Brain pericyte (primary cell): Measurements from ENCODE around the gene NUP42.
A peak's percentile ranks its signal among the peaks of the same experiment; 100 is the strongest.

Experiments
- DNase-seq: peaks from one replicate; pipeline ENCODE4 v3.0.0-alpha.2; 2012; ENCODE audit warnings: low read depth, low spot score

The NUP42 gene

DNA sequence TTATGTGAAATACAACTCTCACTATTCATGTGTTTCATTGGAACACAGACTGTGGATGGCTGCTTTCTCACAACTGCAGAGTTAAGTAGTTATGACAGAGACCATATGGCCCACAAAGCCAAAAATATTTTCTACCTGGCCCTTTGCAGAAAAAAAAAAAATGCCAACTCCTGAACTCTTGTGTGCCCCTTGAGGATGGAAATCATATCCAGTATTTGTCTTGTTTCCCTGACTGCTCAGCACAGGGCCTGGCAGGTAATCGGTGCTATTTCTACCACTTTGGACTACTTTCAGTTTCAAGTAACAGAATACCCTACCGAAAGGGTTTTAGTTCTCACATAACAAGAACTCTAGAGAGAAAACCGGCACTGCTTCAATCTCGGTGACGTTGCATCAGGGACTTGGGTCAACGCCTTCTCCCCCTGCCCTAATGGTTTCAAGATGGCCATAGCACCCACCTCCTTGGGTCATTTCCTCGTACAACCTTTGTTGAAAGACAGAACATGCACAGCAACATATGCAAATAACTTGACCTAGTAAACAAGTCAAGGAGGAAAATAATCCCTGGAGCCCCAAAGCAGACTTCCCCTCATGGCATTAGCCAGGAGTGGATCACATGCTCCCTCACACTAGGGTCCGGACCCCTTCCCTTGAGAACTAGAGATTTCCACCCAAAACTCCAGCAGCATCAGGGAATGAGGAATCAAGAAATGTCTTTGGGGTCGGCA is 52.9 kb downstream of the NUP42 start:
- DNase-seq: no peak

DNA sequence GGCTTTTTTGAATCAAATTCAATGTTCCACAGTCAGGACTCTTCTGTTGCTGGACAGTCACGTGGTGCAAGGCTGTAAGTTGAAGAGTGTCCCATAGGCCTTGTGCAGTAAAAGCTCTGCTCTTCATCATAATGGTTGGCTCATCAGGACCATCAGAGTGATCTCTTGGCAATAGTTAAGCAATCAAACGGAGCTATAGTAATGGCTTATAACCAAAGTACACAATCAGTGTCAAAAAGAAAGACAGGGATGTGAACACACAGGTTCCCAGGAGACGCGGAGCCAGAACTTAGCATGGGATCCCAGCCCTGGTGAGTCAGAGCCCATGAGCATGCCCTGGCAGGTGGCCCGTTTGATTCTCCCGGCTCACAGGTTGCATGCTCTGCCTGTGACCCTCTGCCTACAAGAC is 54.0 kb downstream of the NUP42 start:
- no peak for DNase-seq

DNA sequence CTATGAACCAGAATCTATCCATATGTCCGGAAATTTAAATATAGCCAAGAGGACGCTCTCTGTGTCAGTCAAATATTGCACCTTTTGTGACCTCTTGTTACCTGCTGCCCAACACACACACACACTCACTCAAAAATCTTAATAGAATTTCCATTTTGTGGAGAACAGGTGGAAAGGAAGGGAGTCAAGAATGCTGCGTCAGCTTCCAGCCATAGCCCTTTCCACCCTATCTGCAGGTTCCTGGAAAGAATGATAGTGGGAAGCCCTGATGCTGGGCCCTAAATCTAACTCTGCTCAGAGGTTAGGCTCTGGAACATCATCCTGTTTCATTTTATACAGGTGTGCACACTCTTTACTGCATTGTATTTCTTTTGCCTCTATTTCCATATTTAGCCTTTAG is 55.2 kb downstream of the NUP42 start:
- no peak for DNase-seq

DNA sequence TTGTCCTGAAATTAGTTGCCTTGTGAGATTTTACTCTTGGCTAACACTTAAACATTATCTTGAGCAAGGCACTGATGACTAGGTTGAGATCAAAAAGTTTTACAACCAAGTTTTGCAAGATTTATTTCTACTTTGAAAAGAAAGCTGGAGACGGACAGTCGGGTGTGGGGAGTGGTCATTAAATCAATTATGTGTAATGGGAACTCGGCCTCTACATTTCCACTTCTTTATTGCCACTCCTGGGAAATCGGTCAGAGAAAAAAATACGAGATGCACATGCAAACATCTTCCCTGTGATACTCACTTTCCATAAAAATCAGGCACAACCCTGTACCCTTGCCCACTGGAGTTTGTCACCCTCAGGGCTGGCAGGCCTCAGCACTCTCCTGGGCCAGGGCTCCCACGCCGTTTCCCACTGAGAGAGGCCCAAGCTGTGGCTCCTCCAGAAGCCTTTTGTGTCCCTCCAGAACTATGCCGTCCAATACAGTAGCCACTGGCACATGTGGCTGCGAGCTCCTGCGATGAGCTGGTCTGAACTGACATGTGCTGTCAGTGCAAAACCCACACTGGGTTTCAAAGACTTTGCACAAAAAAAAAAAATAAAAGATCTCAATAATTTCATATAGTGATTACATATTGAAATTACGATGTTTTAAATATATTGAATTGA is 57.3 kb downstream of the NUP42 start:
- DNase-seq: no peak

DNA sequence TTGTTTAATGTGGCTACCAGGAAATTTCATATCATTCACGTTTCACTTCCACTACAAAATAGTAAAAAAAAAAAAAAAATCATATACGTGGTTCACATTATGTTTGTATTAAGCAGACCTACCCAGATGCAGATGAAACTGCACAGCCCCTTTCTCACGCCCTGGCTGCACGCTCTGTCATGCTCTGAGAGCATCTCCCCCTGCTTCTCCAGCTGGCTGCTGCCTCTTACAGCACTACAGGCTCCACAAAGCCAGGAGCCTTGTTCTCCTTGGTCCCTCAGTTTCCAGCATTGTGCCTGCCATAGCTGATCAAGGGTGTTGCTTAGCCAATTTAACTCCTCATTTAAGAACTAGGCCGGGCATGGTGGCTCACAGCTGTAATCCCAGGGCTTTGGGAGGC is 57.9 kb downstream of the NUP42 start:
- DNase-seq: no peak

DNA sequence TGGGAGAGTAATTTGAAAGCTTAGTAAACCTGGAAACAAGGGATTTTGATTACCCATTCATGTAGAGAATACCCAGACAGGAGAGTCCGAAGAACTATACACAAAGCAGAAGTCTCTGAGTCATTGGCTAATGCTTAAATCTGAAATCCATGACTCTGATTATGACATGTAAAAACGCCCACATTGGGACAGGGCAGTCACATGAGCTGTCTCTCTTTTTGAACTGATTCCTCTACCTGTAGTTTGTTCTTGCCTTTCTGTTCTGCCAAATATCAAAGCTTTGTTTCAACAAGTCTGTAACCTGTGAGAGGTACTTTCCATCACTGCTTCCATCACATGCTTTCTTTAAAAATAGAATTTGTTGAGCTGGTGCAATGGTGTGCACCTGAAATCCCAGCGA is 60.5 kb downstream of the NUP42 start:
- no peak for DNase-seq

DNA sequence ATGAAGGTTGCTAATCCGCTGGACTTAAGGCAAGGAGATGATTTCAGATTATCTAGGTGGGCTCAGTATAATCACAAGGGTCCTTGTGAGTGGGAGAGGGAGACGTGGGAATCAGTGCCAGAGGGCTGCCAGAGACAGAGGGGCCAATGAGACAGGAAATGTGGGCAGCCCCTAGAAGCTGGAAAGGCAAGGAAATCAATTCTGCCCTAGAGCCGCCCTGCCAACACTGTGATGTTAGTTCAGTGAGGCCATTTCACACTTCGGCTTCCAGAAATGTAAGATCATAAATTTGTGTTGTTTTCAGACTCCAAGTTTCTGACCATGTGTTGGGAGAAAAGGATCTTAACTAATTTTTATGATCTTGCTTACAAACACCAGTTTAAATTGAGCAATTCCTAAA is 61.1 kb downstream of the NUP42 start:
- DNase-seq: no peak

DNA sequence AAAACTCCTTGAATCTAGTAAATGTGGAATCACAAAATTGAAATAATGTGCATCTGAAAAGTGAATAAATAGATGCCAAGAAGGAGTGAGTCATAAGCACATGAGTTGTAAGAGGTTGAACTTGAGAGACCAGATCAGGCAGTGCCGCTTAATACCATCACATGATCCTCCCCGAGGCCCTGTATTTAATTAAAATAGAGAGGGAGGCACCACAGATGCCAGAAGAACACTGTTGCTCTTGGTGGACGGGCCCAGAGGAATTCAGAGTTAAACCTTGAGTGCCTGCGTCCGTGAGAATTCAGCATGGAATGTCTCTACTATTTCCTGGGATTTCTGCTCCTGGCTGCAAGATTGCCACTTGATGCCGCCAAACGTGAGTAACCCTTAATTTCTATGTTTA is 64.7 kb downstream of the NUP42 start, which contains the start of gene GPNMB:
Gene GPNMB (plus strand): TSS at position 221 of the 400 bp plus-strand sequence. CDS start 83 bp downstream, at position 304.
- DNase-seq: peak; percentile 64

DNA sequence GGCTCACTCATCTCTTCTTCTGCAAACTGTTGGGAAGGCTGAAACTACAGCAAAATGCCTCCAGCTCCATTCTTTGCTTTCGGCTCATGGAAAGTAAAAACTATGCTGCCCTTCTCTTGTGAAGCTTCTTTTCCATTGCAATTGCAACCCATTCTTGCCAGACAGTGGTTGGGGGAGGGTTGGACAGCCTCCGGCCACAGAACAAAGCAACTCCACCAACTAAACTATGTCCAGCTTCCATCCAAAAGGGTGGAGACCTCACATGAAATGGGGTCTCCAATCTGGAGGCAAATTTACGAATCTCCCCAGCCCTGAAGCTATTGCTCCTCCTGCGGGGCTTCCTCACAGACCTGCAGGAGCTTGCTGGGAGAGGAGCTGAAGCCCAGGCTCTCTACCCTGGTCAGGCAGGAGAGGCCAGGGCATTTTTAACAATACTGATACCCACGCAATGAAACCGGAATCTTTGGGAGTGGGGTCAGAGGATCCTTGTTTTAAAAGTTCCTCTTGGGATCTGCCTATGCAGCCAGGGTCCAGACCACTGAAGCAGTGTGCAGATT is 65.3 kb downstream of the NUP42 start:
- DNase-seq: no peak

DNA sequence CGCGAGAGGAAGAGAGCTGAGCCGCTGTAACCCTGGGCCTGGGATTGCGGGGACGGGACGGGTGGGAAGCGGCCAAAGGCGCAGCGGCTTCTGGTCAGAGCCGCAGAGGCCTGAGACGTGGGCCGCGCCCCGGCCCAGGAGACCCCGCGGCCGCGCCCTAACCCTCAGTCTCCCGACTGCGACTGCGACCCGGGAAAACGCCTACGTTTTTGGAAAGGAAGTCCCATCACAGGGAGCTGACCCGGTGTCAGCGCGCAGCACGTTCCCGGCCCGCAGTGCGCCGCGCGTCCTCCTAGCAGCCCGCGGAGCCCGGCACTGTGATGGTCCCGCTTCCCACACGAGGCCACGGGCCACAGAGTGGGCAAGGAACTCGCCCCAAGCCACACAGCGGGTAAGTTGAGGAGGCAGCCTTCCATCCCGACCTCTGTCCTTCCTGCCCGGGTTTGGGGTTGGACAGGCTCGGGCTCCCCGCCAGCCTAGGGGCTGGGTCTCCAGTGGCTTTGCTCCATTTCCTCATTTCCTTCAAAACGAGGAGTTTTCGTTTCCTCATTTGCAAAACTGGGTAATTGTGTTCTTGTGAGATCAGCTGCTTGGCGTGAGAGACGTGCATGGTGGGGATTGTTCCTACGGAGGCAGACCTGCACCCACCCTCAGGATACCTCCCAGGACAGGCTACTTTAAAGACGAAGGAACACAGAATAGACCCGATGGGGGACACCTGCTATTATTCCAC is 65.9 kb downstream of the NUP42 start:
- no peak for DNase-seq

DNA sequence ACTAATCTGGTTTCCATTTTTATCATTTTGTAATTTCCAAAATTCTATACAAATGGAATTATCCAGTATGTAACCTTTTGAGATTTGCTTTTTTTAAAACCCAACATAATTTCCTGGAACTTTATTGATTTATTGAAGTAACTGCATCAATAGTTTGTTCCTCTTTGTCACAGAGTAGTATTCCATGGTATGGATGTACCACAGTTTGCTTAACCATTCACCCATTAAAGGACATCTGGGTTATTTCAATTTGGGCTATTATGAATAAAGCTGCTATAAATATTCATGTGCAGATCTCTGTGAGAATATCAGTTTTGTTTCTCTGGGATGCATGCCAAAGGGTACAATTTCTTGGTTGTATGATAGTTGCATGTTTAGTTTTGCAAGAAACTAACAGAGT is 67.6 kb downstream of the NUP42 start:
- no peak for DNase-seq
